ENCODE data around the gene TMEM231. TPM values are rescaled to one million over a fixed set of nuclear protein-coding genes. Genes with fewer than 3 reads are reported as not detected.
"Not testable (repeated sequence)": the region's sequence is repeated elsewhere in the genome, so short reads cannot be mapped to it uniquely, and the experiment has no call there.

Gene TMEM231
- total RNA-seq, 2 experiments from 2014 or later: 1.9 to 2.2 TPM

- H3K27me3 Mint-ChIP-seq: peaks cover 18% of the 10 kb centered on the region
- no peaks in the 10 kb centered on the region for H3K36me3 Mint-ChIP-seq (ENCODE audit: low read depth)
- DNase-seq: no peak
- CTCF ChIA-PET: interaction anchor here (0.9 to 1.5 kb wide), 3 partner anchors 9 to 126 kb away, joined by 3 to 4 read pairs (median 3); no protein-coding TSS in a partner anchor
- no peaks in the 10 kb centered on the region for H3K9me3 Mint-ChIP-seq
- POLR2A ChIA-PET: interaction anchor here (0.6 kb wide), 1 partner anchor 69 kb away, joined by 3 read pairs; no protein-coding TSS in a partner anchor
- H3K4me1 Mint-ChIP-seq: peaks cover 11% of the 10 kb centered on the region
- no peak overlapping the region for H3K27ac Mint-ChIP-seq
- no peak overlapping the region for H3K4me3 Mint-ChIP-seq
These were observed 3.7 kb upstream of the TMEM231 start for GRCh38 chr16:75559564-75560372.

DNA sequence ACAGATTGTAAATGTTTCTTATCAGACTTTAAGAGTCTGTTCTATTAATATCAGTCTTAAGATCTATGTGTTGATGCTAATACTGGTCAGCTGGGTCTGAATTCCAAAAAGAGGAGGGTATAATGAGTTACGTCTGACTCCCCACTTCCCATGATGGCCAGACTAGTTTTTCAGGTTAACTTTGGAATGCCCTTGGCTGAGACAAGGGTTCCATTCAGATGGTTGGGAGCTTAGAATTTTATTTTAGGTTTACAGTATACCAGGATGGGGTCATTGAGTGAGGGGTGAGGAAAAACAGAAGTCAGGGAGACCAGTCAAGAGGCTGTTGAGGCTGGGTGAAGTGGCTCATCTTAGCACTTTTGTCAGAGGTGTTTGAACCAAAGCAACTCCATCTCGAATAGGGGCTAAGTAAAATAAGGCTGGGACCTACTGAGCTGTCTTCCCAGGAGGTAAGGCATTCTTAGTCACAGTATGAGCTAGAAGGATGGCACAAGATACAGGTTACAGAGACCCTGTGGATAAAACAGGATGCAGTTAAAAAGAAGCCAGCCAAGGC is 2.9 kb upstream of the TMEM231 start:
- CTCF ChIA-PET: interaction anchor here (0.6 to 0.9 kb wide), 2 partner anchors 125 to 224 kb away, joined by 3 read pairs; no protein-coding TSS in a partner anchor
- no peak overlapping the region for H3K4me3 Mint-ChIP-seq
- no peak overlapping the region for H3K27ac Mint-ChIP-seq
- no peak for DNase-seq
- H3K27me3 Mint-ChIP-seq: peaks cover 19% of the 10 kb centered on the region
- no peaks in the 10 kb centered on the region for H3K36me3 Mint-ChIP-seq (ENCODE audit: low read depth)
- H3K9me3 Mint-ChIP-seq: no peaks in the 10 kb centered on the region
- POLR2A ChIA-PET: interaction anchor here (0.6 kb wide), 1 partner anchor 69 kb away, joined by 3 read pairs; no protein-coding TSS in a partner anchor
- peaks cover 12% of the 10 kb centered on the region for H3K4me1 Mint-ChIP-seq

- ChIA-PET POLR2A (interaction anchor here (0.8 kb wide), 1 partner anchor 8 kb away, joined by 3 read pairs; no protein-coding TSS in a partner anchor), CTCF (interaction anchor here (0.8 to 1.9 kb wide), 5 partner anchors 8 to 65 kb away, joined by 3 to 5 read pairs (median 3); partner anchors contain the start of gene GABARAPL2)
- Mint-ChIP-seq H3K4me1 (peaks cover 15% of the 10 kb centered on the region), H3K36me3 (ENCODE audit: low read depth) (no peaks in the 10 kb centered on the region), H3K27ac (peak overlapping the region; percentile 79), H3K9me3 (no peaks in the 10 kb centered on the region), H3K27me3 (peaks cover 16% of the 10 kb centered on the region), H3K4me3 (peak overlapping the region; percentile 82)
- DNase-seq: no peak
These were observed 439 bp upstream of the TMEM231 start for GRCh38 chr16:75556431-75556950.

GRCh38 chr16:75555213-75555706 is 792 bp downstream of the TMEM231 start:
- Mint-ChIP-seq H3K36me3 (ENCODE audit: low read depth) (no peaks in the 10 kb centered on the region), H3K4me1 (peaks cover 18% of the 10 kb centered on the region), H3K4me3 (peak overlapping the region; percentile 82), H3K27ac (peak overlapping the region; percentile 79), H3K27me3 (peaks cover 16% of the 10 kb centered on the region), H3K9me3 (no peaks in the 10 kb centered on the region)
- DNase-seq: no peak
- CTCF ChIA-PET: interaction anchor here (0.6 to 2.1 kb wide), 7 partner anchors 9 to 90 kb away, joined by 3 to 12 read pairs (median 5); partner anchors contain the start of gene TMEM170A
- POLR2A ChIA-PET: interaction anchor here (0.8 kb wide), 1 partner anchor 9 kb away, joined by 3 read pairs; no protein-coding TSS in a partner anchor

DNA sequence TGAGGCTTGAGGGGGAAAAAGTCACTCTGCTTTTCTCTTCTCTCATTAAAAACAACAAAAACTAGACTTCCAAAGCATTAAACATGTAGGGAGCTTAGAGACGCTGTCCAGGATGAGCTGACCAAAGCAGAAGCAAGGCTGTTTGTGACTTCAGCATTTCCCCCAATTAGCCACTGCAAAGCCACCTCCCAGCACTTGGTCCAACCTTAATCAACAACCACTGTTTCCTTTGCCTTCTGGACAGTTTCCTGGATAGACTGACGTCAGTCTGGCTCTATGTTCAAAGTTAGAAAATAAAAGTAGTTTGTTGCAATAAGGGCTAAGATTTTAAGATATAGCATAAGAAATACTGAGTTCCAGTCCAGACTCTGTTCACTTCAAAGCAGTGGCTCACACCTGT is 3.1 kb downstream of the TMEM231 start:
- no peak for DNase-seq
- CTCF ChIA-PET: interaction anchor here (0.7 to 2.2 kb wide), 4 partner anchors 9 to 36 kb away, joined by 3 to 12 read pairs (median 4); partner anchors contain the start of gene GABARAPL2
- H3K9me3 Mint-ChIP-seq: no peaks in the 10 kb centered on the region
- H3K27me3 Mint-ChIP-seq: peaks cover 12% of the 10 kb centered on the region
- no peak overlapping the region for H3K27ac Mint-ChIP-seq
- H3K36me3 Mint-ChIP-seq (ENCODE audit: low read depth): no peaks in the 10 kb centered on the region
- H3K4me3 Mint-ChIP-seq: no peak overlapping the region
- peaks cover 23% of the 10 kb centered on the region for H3K4me1 Mint-ChIP-seq
- POLR2A ChIA-PET: no interaction called here

GRCh38 chr16:75550211-75550662 is 5.8 kb downstream of the TMEM231 start:
- Mint-ChIP-seq H3K4me3 (no peak overlapping the region), H3K27ac (no peak overlapping the region), H3K27me3 (peaks cover 12% of the 10 kb centered on the region), H3K36me3 (ENCODE audit: low read depth) (no peaks in the 10 kb centered on the region), H3K9me3 (no peaks in the 10 kb centered on the region), H3K4me1 (peaks cover 17% of the 10 kb centered on the region)
- ChIA-PET POLR2A (no interaction called here), CTCF (interaction anchor here (0.7 to 2.9 kb wide), 10 partner anchors 10 to 1828 kb away, joined by 3 to 11 read pairs (median 5); partner anchors contain the start of gene TMEM170A)
- DNase-seq: peak; percentile 54

DNA sequence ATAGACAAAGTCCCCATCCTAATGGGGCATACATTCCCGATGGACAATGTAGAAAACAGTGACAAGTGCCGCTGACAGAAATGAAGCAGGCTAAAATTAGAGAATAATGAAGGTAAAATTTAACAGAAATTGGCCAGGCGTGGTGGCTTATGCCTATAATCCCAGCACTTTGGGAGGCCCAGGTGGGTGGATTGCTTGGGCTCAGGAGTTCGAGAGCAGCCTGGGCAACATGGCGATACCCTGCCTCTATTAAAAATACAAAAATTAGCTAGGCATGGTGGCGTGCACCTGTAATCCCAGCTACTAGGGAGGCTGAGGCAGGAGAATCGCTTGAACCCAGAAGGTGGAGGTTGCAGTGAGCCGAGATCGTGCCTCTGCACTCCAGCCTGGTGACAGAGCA is 7.6 kb downstream of the TMEM231 start:
- H3K9me3 Mint-ChIP-seq; POLR2A ChIA-PET; H3K27ac Mint-ChIP-seq; H3K27me3 Mint-ChIP-seq; H3K36me3 Mint-ChIP-seq (ENCODE audit: low read depth); H3K4me3 Mint-ChIP-seq; DNase-seq: not testable (repeated sequence)
- CTCF ChIA-PET: interaction anchor here (2.9 kb wide), 1 partner anchor 32 kb away, joined by 11 read pairs; no protein-coding TSS in a partner anchor
- H3K4me1 Mint-ChIP-seq: peaks cover 11% of the 10 kb centered on the region

GRCh38 chr16:75546293-75546692 is 9.8 kb downstream of the TMEM231 start:
- H3K27ac Mint-ChIP-seq: no peak overlapping the region
- H3K4me3 Mint-ChIP-seq: no peak overlapping the region
- no peaks in the 10 kb centered on the region for H3K27me3 Mint-ChIP-seq
- no peaks in the 10 kb centered on the region for H3K36me3 Mint-ChIP-seq (ENCODE audit: low read depth)
- POLR2A ChIA-PET: no interaction called here
- CTCF ChIA-PET: interaction anchor here (0.6 to 1.0 kb wide), 2 partner anchors 19 to 91 kb away, joined by 3 read pairs; no protein-coding TSS in a partner anchor
- DNase-seq: no peak
- H3K4me1 Mint-ChIP-seq: peaks cover 9% of the 10 kb centered on the region
- no peaks in the 10 kb centered on the region for H3K9me3 Mint-ChIP-seq

GRCh38 chr16:75545879-75546278 is 10.2 kb downstream of the TMEM231 start:
- DNase-seq; H3K9me3 Mint-ChIP-seq; H3K27ac Mint-ChIP-seq; POLR2A ChIA-PET; H3K4me3 Mint-ChIP-seq; H3K36me3 Mint-ChIP-seq (ENCODE audit: low read depth); H3K4me1 Mint-ChIP-seq; H3K27me3 Mint-ChIP-seq: not testable (repeated sequence)
- CTCF ChIA-PET: interaction anchor here (1.0 kb wide), 1 partner anchor 19 kb away, joined by 3 read pairs; no protein-coding TSS in a partner anchor

GRCh38 chr16:75542462-75542861 is 13.6 kb downstream of the TMEM231 start:
- H3K9me3 Mint-ChIP-seq; POLR2A ChIA-PET; DNase-seq; H3K27ac Mint-ChIP-seq; H3K4me1 Mint-ChIP-seq; H3K36me3 Mint-ChIP-seq (ENCODE audit: low read depth); CTCF ChIA-PET; H3K27me3 Mint-ChIP-seq; H3K4me3 Mint-ChIP-seq: not testable (repeated sequence)

GRCh38 chr16:75541236-75541635 is 14.8 kb downstream of the TMEM231 start:
- no peak overlapping the region for H3K4me3 Mint-ChIP-seq
- DNase-seq: no peak
- H3K27ac Mint-ChIP-seq: peak overlapping the region; percentile 31
- POLR2A ChIA-PET: no interaction called here
- H3K27me3 Mint-ChIP-seq: no peaks in the 10 kb centered on the region
- CTCF ChIA-PET: interaction anchor here (1.6 kb wide), 1 partner anchor 10 kb away, joined by 5 read pairs; no protein-coding TSS in a partner anchor
- H3K4me1 Mint-ChIP-seq: peaks cover 3% of the 10 kb centered on the region
- no peaks in the 10 kb centered on the region for H3K9me3 Mint-ChIP-seq
- H3K36me3 Mint-ChIP-seq (ENCODE audit: low read depth): no peaks in the 10 kb centered on the region

GRCh38 chr16:75538882-75539565 is 17.0 kb downstream of the TMEM231 start:
- POLR2A ChIA-PET; H3K4me1 Mint-ChIP-seq; DNase-seq; H3K27me3 Mint-ChIP-seq; H3K27ac Mint-ChIP-seq; H3K9me3 Mint-ChIP-seq; H3K4me3 Mint-ChIP-seq; H3K36me3 Mint-ChIP-seq (ENCODE audit: low read depth): not testable (repeated sequence)
- CTCF ChIA-PET: interaction anchor here (1.4 kb wide), 1 partner anchor 15 kb away, joined by 4 read pairs; no protein-coding TSS in a partner anchor

Measured in activated CD4-positive, alpha-beta T cell treated with anti-CD3 and anti-CD28 coated beads, Interleukin-2, amount 10 ng/mL, durations not matched to agents 7 days and 5 days (primary cell).